Activated CD4-positive, CD25-positive, alpha-beta regulatory T cell treated with anti-CD3 and anti-CD28 coated beads, Interleukin-2, amount 50 U/mL, for 72 hours (primary cell): ENCODE data around the gene MTA1.

Experiments
- DNase-seq: peaks from one replicate; pipeline ENCODE4 v3.0.0; 2021

MTA1 gene

DNA sequence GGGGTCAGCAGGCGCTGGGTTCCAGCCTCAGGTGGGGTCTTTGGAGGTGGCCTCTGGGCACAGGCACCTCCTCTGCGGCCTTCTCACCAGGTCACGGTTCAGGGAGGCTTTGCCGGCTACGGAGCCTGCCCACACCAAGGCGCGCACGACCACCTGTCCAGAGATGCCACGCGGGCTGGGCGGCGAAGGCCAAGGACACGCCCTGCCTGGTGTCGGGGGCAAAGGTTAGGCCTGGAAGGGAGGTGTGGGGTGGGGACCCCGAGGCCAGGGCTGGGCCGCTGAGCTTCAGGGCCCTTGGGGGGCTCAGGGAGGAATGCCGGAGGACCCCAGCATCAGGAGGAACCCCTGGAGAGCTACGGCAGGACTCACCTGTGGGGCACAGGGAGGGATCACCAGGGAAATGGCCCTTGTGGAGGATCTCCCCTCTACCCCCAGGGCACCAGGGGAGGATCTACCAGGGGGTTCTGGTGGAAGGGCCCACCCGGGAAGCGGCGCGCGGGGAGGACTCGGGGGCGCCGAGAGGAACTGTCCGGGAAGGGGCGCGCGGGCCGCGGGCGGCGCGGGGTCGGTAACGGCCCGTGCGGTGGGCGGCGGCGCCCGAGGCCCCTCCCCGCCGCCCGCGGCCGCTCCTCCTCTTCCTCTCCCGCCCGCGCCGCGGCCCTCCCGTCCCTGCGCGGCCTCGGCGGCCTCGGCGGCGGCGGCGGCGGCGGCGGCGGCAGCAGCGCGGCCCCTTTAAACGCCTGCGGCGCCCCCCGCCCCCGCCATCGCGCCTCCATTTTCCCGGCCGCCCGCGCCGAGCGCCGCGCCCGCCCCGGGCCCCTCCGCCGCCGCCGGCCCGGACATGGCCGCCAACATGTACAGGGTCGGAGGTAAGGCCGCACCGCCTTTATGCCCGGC lies at the start of gene MTA1:
TSS of gene MTA1 (plus strand) at position 633 of the 897 bp plus-strand sequence. CDS start at position 842, 209 bp downstream.
- peak; percentile 63 for DNase-seq

DNA sequence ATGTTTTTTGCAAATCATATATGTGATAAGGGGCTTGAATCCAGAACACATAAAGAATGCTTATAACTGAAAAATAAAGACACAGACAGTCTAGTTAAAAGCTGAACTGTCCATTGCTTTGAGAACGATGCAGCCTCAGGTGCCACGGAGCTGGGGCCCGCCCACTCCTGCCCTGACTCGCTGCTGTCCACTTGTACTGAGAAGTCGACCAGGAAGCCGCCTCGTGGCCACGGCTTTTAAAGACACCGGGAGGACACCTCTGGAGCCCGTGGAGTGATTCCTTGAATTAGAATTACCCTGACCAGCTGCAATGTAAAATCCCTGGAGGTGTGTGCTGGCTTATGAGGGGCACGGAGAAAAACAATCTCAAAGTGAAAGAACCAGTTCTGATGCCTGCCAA lies 45.2 kb upstream of the MTA1 start:
- DNase-seq, result no peak

DNA sequence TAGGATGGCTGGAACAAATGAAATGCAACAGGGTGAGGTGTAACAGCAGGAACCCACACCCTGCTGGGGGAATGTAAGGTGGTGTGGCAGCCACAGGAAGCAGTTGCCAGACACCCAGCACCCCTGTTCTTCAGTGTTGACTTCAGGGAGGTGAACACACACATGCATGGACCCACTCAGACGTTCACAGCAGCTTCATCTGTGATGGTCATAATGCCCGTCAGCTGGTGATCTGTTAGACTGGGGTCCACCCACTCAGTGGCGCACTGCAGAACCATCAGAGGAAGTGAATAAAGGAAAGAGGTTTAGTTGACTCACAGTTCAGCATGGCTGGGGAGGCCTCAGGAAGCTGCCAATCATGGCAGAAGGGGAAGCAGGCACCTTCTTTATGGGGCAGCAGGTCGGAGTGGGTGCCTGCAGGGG lies 44.0 kb upstream of the MTA1 start:
- peak; percentile 45 for DNase-seq

DNA sequence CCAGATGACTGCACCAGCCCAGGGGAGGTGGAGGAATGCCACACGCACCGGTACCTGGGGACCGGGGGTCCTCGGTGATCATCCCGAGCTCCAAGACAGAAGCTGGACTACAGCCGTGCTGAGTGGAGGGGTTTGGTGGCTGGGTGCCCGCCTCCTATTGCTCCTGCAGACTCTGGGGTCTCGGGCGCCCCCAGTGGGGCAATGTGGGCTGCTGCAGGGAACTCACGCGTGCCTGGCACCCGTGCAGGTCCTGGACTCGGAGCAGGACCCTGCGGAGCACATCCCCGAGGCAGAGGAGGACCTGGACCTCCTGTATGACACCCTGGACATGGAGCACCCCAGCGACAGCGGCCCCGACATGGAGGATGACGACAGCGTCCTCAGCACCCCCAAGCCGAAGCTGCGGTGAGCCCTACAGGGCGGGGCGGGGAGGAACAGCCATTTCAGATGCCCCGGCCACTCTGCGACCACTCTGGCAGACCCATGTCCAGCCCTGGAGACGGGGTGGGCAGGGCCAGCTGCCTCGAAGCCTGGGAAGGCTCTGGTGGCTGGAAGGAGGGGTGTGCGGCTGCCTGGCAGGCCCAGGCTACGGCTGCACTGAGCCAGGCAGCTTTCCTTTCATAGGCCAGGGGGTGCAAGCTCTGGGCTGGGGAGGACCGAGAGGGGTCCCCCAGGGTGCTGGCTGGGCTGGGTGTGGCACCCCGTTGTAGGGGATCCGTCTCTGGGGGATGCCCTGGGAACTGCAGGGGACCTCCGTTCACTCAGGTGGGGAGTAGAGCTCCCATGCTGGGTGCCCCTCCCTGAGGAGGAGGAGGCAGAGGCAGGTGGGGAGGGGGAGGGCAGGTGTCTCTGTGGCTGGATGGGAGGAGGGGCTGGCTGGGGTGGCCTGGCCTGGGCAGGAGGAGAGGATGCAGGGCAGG lies 42.8 kb upstream of the MTA1 start:
- no peak for DNase-seq

DNA sequence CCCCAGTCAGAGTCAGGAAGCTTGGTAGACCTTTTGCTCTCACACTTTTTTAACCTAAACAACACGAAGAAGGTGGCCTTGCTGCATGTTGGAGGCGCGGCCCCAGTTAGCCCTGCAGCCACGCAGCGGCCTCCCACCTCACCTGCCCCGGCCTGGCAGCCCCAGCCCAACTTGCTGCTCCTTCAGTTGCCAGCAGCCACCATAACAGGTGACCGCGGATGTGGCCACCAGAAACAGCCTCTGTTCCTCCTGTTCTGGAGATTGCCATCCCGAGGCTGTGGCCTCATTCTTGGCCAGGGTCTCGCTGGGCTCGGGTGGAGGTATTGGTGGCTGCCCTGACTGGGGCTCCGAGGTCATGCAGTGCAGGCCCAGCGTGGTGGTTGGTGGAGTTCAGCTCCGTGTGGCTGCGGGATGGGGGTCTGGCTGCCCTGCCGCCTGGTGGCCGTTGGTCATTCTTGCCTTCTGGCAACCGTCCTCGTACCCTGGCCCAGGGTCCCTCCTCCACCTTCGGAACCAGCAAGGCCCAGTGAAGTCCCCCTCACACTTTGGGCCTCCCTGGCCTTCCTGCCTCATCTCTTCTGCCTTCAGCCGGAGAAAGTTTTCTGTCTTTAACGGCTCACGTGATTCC lies 42.0 kb upstream of the MTA1 start:
- DNase-seq, result no peak

DNA sequence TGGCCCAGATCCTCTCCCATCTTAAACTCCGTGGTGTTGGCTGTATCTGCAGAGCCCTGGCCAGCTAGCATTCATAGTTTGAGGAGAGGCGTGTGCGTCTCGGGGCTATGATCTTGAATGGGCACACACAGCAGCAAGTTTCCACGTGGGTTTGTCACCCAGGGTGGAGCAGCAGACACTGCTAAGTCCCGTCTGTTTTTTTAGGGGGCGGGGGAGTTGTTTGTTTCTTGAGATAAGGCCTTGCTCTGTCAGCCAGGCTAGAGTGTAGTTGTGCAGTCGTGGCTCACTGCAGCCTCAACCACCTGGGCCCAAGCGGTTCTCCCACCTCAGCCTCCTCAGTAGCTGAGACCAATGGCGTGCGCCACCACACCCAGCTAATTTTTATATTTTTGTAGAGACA lies 41.4 kb upstream of the MTA1 start:
- DNase-seq, result no peak

DNA sequence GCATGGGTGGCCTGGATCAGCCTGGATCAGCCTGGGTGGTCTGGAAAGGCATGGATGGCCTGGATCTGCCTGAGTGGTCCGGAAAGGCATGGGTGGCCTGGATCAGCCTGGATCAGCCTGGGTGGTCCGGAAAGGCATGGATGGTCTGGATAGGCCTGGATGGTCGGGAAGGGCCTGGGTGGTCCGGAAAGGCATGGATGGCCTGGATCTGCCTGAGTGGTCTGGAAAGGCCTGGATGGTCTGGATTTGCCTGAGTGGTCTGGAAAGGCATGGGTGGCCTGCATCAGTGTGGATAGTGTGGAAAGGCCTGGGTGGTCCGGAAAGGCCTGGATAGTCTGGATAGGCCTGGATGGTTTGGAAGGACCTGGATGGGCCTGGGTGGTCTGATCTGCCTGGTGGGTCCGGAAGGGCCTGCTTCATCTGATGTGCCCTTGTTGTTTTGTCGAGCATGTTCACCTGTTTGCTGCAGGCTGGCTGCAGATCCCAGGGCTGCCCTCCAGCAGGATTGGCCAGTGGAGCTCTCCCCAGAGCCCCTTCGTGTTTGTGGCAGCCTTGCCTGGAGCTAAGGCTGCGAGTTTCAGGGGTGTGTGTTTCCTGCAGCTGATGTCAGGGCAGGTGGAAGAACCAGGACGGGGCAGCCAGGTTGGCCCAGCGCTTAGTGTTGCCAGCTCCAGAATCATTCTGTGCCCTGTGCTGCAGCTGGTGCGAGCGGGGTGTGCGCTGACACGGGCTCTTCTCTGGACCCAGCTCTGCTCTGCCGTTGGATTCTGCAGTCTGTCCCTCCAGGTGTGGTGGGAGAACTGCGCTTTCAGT lies 40.5 kb upstream of the MTA1 start:
- DNase-seq, result no peak

DNA sequence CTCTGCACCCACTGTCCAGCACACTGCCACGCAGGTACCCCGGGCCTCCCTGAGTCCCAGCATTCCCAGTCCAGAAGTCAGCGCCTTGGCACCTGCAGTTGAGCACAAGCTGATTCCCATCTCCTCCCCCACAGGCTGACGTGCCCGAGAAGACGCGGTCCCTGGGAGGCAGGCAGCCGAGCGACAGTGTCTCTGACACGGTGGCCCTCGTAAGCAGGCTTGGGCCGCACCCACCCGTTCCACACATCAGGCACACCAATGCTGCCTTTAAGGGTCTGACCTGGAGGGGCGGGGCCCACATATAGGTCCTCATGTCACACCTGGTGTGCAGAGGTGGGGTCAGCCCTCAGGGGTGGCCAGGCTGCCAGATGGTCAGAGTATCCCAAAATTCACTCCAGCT lies 39.7 kb upstream of the MTA1 start:
- no peak for DNase-seq

DNA sequence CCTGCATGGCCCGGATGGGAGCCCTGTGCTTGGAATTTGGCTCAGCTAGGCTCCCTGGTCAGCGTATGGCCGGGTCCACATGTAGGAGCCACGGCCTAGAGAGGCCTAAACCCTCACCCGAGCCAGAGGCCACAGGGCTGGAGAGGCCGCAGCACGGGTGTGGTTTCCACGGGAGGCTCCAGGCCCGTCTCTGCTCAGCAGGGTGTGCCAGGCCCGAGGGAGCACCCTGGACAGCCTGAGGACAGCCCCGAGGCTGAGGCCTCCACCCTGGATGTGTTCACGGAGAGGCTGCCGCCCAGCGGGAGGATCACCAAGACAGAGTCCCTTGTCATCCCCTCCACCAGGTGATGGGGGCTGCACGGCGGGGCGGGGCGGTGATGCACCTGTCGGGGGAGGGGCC lies 38.9 kb upstream of the MTA1 start:
- no peak for DNase-seq

DNA sequence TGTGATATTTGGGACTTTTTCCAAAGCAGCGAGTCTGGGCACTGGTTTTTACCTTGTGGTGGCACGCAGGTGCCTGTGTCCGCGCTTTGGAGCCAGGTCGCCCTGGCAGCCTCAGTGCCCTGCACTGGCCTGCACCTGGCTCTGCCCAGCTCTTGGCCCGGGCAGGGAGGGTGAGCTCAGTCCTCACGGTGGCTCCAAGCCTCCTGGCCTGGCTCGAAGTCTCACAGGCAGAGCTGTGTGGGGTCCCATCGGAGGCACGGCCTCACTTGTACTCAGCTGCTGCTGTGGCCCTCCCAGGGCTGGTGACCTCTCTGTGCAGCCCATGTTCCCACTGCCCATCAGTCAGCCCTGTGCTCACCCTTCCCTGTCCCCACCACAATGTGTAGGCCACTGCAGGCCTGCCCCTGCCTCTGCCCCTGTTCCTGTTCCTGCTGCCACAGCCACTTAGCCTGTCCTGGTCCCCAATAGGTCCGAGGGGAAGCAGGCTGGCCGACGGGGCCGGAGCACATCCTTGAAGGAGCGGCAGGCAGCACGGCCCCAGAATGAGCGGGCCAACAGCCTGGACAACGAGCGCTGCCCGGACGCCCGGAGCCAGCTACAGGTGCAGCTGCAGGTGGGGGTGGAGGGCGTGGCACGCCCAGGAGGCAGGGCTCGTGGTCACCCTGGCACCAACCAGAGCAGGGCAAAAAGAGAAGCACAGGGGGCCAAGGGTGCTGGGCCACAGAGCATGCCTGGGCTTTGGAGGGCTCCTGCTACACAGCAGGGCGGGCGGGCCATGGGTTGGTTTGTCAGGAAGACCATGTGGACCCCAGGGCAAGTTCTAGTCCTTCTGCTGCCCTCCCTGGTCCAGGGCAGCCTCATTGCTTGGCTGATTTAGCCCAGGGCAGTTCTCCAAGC lies 37.9 kb upstream of the MTA1 start:
- no peak for DNase-seq

DNA sequence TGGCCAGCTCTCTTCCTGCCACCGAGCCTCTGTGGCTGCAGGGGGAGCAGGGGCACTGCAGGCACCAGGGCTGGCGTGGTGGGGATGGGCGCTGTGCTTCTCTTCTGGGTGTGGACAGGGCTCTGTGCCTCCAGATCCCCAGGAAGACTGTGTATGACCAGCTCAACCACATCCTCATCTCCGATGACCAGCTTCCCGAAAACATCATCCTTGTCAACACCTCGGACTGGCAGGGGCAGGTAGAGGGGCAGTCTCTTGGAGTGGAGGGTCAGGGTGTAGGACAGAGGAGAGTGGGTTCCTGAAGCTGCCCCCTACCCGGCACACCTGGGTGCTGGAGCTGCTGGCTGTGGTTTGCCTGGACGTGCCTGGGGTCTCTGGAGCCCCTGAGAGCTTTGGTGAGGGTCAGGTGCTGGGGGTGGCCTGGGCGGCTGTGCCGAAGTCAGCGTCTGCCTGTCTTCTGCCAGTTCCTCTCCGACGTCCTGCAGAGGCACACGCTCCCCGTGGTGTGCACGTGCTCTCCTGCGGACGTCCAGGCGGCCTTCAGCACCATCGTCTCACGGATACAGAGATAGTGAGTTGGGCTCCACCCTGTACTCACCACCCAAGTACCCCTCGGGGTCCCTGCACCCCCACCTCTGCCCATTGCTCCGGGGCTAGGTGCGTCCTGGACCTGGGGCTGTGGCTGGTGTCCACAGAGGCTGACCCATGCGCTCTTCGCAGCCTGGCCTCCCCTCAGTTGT lies 37.1 kb upstream of the MTA1 start:
- no peak for DNase-seq

DNA sequence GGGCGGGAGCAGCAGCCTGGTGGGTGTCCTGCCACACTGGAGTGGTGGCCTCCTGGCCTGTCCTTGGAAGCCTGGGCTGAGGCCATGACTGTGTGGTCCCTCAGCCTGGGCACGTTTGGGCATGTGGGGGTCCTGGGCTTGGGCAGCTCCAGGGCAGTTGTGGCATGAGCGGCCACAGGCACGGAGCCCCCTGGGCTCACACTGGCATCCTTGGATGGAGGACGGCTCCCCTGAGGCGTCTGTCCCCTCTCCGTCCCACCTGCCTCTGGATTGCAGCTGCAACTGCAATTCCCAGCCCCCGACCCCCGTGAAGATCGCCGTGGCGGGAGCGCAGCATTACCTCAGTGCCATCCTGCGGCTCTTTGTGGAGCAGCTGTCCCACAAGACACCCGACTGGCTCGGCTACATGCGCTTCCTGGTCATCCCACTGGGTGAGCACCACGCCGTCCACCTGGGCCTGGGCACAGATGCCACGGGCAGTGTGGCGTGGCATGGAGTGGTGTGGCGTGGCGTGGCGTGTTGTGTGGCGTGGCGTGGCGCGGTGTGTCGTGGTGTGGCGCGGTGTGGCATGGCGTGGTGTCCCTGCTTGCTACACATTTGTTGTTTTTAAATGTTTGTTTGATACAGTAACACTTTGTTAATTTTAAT lies 36.4 kb upstream of the MTA1 start:
- no peak for DNase-seq

DNA sequence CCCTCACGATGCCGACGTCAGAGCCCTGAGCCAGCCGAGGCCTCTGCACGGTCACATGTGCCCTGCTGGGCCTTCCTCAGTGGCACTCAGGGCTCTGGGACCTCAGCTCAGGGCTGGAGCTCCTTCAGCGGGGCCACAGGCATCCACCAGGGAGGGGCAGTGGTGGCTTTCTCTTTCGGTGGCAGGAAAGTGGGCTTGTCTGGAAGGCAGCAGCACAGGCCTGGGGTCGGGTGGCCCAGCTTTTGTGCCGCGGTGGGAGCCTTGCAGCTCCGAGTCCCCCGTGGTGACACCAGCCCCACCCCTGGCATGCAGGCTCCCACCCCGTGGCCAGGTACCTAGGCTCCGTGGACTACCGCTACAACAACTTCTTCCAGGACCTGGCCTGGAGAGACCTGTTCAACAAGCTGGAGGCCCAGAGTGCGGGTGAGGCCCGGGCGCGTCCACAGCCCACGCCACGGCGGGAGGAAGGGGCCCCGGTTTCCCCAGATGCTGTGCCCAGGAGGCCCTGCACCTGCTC lies 35.5 kb upstream of the MTA1 start:
- no peak for DNase-seq

DNA sequence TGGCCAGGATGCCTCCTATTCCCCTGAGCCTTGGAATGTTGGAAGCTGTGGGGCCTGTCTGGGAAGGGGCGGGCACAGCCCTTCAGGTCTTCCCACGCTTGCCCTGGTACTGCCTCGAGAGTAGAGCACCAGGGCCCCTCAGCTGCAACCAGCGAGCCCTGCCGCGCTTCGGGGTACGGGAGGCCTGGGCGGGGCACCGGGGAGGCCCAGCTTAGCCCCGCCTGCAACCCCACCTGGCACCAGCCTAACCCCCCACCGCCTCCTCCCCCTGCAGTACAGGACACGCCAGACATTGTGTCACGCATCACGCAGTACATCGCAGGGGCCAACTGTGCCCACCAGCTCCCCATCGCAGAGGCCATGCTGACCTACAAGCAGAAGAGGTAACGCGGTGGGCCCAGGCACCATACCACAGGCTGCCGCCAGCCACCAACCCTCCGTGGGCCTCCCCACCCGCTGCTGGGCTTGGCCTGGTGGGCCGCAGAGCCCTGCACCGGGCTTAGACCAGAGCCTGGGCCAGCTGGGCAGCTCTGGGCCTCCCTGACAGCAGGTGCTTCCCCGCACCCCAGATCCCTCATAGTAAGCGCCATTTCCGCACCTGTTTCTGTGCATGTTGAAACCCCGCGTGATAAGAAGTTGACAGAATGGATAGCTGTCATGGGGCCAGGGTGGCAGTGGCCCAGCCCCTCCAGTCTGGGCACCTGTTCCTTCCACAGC lies 34.9 kb upstream of the MTA1 start:
- DNase-seq, result no peak

DNA sequence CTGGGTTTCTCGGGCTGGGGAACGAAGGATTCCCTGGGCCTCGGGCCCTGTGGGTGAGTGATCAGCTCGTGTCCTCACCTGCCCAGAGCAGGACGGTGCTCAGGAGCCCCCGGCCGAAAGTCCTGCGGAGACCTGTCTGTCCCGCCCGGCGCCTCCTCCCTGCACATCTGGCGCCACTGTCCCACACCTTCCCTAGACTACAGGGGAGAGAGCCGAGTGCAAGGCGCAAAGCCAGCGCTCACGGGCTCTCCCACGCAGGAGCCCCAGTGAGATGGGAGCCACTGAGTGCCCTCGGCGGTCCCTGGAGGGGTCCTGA lies 34.3 kb upstream of the MTA1 start:
- DNase-seq, result no peak

DNA sequence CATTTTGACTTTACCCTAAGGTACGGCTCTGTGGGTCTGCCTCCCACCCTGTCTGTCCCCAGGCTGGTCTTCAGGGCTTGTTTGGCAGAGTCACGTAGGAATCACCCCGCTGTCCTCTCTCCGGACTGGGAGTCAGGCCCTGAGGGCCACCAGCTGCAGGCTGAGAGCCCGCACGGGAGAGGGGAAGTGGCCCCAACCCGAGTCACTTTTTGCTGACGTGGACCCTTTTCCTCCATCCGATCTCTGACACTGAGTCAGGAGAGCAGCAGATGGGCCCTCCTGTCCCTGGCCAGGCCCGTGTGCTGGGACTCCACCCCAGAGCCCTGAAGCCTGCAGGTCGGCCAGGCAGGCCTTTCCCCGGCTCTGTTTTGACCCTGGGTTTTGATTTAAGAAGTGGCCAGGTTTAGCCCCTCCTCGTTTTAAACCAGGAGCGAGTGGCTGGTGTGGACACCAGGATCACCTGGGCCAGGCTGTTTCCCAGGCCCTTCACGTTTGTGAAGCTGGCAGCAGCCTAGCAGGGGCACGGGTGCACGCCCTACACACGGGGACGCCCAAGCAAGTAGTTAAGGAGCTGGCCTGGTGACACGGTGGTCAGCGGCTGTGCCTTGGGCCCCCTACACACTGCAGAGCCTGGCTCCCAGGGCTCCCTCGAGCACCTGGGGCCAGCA lies 33.8 kb upstream of the MTA1 start:
- DNase-seq, result no peak

DNA sequence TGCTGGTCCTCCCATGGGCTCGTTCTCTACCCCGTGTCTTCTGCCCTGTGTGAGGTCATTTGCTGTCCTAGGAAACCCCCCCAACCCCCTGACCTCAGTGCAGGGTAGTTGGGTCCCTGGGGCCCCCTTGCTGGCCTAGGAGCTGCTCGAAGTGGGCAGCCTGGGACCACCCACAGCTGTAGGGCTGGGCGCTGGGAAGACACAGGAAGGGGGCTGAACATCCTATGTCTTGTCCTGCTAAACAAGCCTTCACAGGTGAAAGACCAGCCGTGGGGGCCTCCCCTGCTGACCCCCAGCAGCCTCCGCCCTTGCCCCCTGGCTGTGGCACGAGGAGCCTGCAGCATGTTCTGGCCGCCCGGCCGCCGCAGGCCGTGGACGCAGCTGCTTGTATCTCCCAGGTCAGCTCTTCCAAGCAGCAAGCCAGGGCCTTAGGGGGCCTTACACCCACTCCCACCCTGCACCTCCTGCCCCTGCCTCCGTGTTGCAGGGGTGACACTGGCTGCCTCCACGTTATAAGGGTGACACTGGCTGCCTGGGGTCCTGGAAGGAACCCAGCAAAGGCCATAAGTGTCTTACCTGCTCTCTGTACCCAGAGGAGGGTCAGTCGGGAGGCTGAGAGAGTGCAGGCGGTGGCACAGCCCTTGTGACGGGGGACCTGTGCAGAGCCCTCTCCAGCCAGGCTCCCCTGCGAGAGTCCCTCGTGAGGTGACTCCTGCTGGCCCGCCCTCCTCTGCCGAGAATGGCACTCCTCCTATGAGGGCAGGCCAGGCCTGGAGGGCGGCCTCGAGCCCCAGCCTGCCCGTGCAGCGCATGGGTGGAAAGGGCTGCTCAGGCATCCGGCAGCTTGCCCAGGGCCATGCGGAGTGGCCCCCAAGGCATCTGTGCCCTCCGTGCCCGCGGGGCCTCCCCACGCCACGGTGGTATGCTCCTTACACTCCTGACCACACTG lies 32.8 kb upstream of the MTA1 start:
- no peak for DNase-seq

DNA sequence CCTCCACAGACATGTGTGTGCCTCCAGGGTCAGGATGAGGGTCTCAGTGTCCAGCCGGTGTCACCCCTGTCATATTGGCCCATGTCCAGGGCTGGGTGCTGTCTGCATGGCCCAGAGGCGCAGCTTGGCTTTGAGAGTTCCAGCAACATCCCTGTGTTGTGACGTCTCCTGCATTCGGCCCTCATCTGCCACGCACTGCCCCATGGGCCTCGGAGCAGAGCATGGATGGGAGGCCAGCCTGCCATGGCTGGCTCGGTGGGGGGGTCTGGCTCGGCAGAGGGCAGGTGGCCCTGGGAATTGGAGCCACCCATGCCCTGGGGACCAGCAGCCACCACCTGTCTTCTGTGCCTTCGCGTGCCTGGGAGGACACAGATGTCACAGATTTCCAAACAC lies 32.1 kb upstream of the MTA1 start:
- no peak for DNase-seq
